H9 (cell line): ENCODE measurements around the gene TYW5. TPM values are rescaled to one million over a fixed set of nuclear protein-coding genes. Genes with fewer than 3 reads are reported as not detected.

Source experiments
- DNase-seq: peaks from one replicate; pipeline ENCODE4 v3.0.0-alpha.2; 2017
- H2AFZ ChIP-seq: one replicate; pipeline ENCODE4 v1.6.1; 2013; ENCODE audit warnings: mild to moderate bottlenecking, low read length, control low read depth, moderate library complexity
- H2AK5ac ChIP-seq: 2 replicates; pipeline ENCODE4 v1.6.1; 2013; ENCODE audit warnings: low read length, control low read depth, mixed read lengths; ENCODE audit not compliant: insufficient read length
- H2BK120ac ChIP-seq: one replicate; pipeline ENCODE4 v1.6.1; 2013; ENCODE audit warnings: low read depth, mild to moderate bottlenecking, low read length, control low read depth, inconsistent platforms; ENCODE audit not compliant: poor library complexity, severe bottlenecking
- H2BK12ac ChIP-seq: 2 replicates; pipeline ENCODE4 v1.6.1; 2013; ENCODE audit warnings: low read length, control low read depth, mixed read lengths, low read depth; ENCODE audit not compliant: insufficient read length
- H2BK15ac ChIP-seq: 2 replicates; pipeline ENCODE4 v1.6.1; 2013; ENCODE audit warnings: low read depth, low read length, control low read depth
- H2BK20ac ChIP-seq: one replicate; pipeline ENCODE4 v1.6.1; 2013; ENCODE audit warnings: low read depth, mild to moderate bottlenecking, low read length, control low read depth, inconsistent platforms; ENCODE audit not compliant: poor library complexity, severe bottlenecking
- H2BK5ac ChIP-seq: 2 replicates; pipeline ENCODE4 v1.6.1; 2013; ENCODE audit warnings: low read length, control low read depth, mixed read lengths; ENCODE audit not compliant: insufficient read length
- H3K14ac ChIP-seq: 2 replicates; pipeline ENCODE4 v1.6.1; 2013; ENCODE audit warnings: low read length, control low read depth; ENCODE audit not compliant: insufficient read depth
- H3K18ac ChIP-seq: 2 replicates; pipeline ENCODE4 v1.6.1; 2013; ENCODE audit warnings: low read depth, mild to moderate bottlenecking, mixed read lengths, low read length, control low read depth; ENCODE audit not compliant: insufficient read length
- H3K23ac ChIP-seq: 2 replicates; pipeline ENCODE4 v1.6.1; 2013; ENCODE audit warnings: low read length, control low read depth, mixed read lengths, low read depth; ENCODE audit not compliant: insufficient read length
- H3K23me2 ChIP-seq: 2 replicates; pipeline ENCODE4 v1.6.1; 2013; ENCODE audit warnings: low read depth, mild to moderate bottlenecking, mixed read lengths, low read length, control low read depth; ENCODE audit not compliant: insufficient read length, poor library complexity, severe bottlenecking
- H3K27ac ChIP-seq: 2 replicates; pipeline ENCODE4 v1.5.1; 2013; ENCODE audit warnings: low read length, control low read depth, mixed read lengths, low read depth; ENCODE audit not compliant: insufficient read length
- H3K27me3 ChIP-seq: 2 replicates; pipeline ENCODE4 v1.6.1; 2013; ENCODE audit warnings: low read length, control low read depth, inconsistent platforms; ENCODE audit not compliant: insufficient read depth
- H3K4ac ChIP-seq: 2 replicates; pipeline ENCODE4 v1.6.1; 2013; ENCODE audit warnings: low read depth, mild to moderate bottlenecking, control low read depth, inconsistent platforms, low read length, moderate library complexity
- H3K4me1 ChIP-seq: 2 replicates; pipeline ENCODE4 v1.6.1; 2013; ENCODE audit warnings: low read length, control low read depth, inconsistent platforms; ENCODE audit not compliant: insufficient read depth
- H3K4me2 ChIP-seq: 2 replicates; pipeline ENCODE4 v1.6.1; 2013; ENCODE audit warnings: low read length, control low read depth, mixed read lengths; ENCODE audit not compliant: insufficient read length, insufficient read depth
- H3K56ac ChIP-seq: 2 replicates; pipeline ENCODE4 v1.6.1; 2013; ENCODE audit warnings: low read depth, mild to moderate bottlenecking, mixed read lengths, low read length, control low read depth; ENCODE audit not compliant: insufficient read length
- H3K79me1 ChIP-seq: 2 replicates; pipeline ENCODE4 v1.6.1; 2013; ENCODE audit warnings: low read depth, mild to moderate bottlenecking, moderate library complexity, low read length, control low read depth, inconsistent platforms; ENCODE audit not compliant: insufficient read depth, poor library complexity, severe bottlenecking
- H3K79me2 ChIP-seq: 2 replicates; pipeline ENCODE4 v1.6.1; 2013; ENCODE audit warnings: low read length, control low read depth, inconsistent platforms; ENCODE audit not compliant: insufficient read depth
- H3K9ac ChIP-seq: 2 replicates; pipeline ENCODE4 v1.6.1; 2013; ENCODE audit warnings: low read length, control low read depth, mixed read lengths; ENCODE audit not compliant: insufficient read length; ENCODE audit errors: extremely low read depth
- H3K9me3 ChIP-seq: one replicate; pipeline ENCODE4 v1.6.1; 2013; ENCODE audit warnings: low read depth, low read length, inconsistent platforms; ENCODE audit not compliant: control insufficient read depth
- H3T11ph ChIP-seq: one replicate; pipeline ENCODE4 v1.6.1; 2013; ENCODE audit warnings: mild to moderate bottlenecking, low read length, control low read depth, inconsistent platforms
- H4K20me1 ChIP-seq: one replicate; pipeline ENCODE4 v1.6.1; 2013; ENCODE audit not compliant: control insufficient read depth, insufficient read length, insufficient read depth
- H4K5ac ChIP-seq: 2 replicates; pipeline ENCODE4 v1.6.1; 2013; ENCODE audit warnings: low read depth, mild to moderate bottlenecking, mixed read lengths, low read length, control low read depth; ENCODE audit not compliant: insufficient read length
- H4K8ac ChIP-seq: replicated peaks from 2 replicates; pipeline ENCODE4 v1.6.1; 2013; ENCODE audit warnings: low read length, control low read depth, mixed read lengths, low read depth; ENCODE audit not compliant: insufficient read length
- H4K91ac ChIP-seq: 2 replicates; pipeline ENCODE4 v1.6.1; 2013; ENCODE audit warnings: low read depth, mild to moderate bottlenecking, moderate library complexity, mixed read lengths, low read length, control low read depth; ENCODE audit not compliant: insufficient read length
- H3K27ac Mint-ChIP-seq, 3 experiments: 2 replicates in 2 of 3; 3 replicates in 1 of 3; pipeline ENCODE4 v1.8.0; 2020 to 2021; ENCODE audit warnings: mixed read lengths in 3 of 3, mild to moderate bottlenecking in 1 of 3, moderate library complexity in 1 of 3
- H3K27me3 Mint-ChIP-seq: 2 replicates; pipeline ENCODE4 v1.8.0; 2021; ENCODE audit warnings: low read depth, mild to moderate bottlenecking, moderate library complexity, mixed read lengths
- H3K36me3 Mint-ChIP-seq, 3 experiments: 2 replicates in 2 of 3; 3 replicates in 1 of 3; pipeline ENCODE4 v1.8.0; 2020 to 2021; ENCODE audit warnings: low read depth in 3 of 3, mixed read lengths in 3 of 3; ENCODE audit not compliant: insufficient read depth in 1 of 3
- H3K4me1 Mint-ChIP-seq, 2 experiments: 2 replicates each; pipeline ENCODE4 v1.8.0; 2020; ENCODE audit warnings: mixed read lengths in 2 of 2
- H3K4me3 Mint-ChIP-seq, 2 experiments: 2 replicates in 1 of 2; 3 replicates in 1 of 2; pipeline ENCODE4 v1.8.0; 2020 to 2021; ENCODE audit warnings: mild to moderate bottlenecking in 2 of 2, mixed read lengths in 2 of 2, moderate library complexity in 1 of 2
- H3K9me3 Mint-ChIP-seq, 2 experiments: 2 replicates in 1 of 2; 3 replicates in 1 of 2; pipeline ENCODE4 v1.8.0; 2020; ENCODE audit warnings: mild to moderate bottlenecking in 2 of 2, mixed read lengths in 2 of 2, moderate library complexity in 1 of 2
- CTCF ChIP-seq: fragments of 200-600 bp; sonication (generic); conservative IDR thresholded peaks from 3 replicates; pipeline ENCODE4 v1.8.0; 2021; ENCODE audit warnings: antibody characterized with exemption, mild to moderate bottlenecking
- WGBS: extraction: QIAGEN DNeasy Blood & Tissue Kit; methylation state at CpG from one replicate; pipeline ENCODE4 v1.1.7; 2013; ENCODE audit warnings: missing lambda C conversion rate, low lambda C conversion rate, mixed read lengths; ENCODE audit not compliant: insufficient read length; ENCODE audit errors: extremely low coverage; 5-methylcytosine and 5-hydroxymethylcytosine counted together
- total RNA-seq: library from RNA; stranded (reverse); gene quantifications from 2 replicates; pipeline ENCODE4 v1.2.1, GENCODE V29; 2021

TYW5 gene
- total RNA-seq, 1 experiment from 2014 or later = 17.7 TPM

- H3K79me2 ChIP-seq = peaks cover 3% of the 10 kb centered on the region; the same call in 1 of the 2 replicates
- H3K56ac ChIP-seq = no peak overlapping the region
- no peak overlapping the region for H2BK120ac ChIP-seq
- no peak overlapping the region for H4K5ac ChIP-seq
- no peak for TF ChIP-seq CTCF
- no peak overlapping the region for H2AFZ ChIP-seq
- H2BK5ac ChIP-seq = no peak overlapping the region
- no peak overlapping the region for H3K14ac ChIP-seq
- no peaks in the 10 kb centered on the region for H3K27me3 Mint-ChIP-seq
- peak overlapping the region in 1 of 3 experiments; percentile 90; a peak in 2 of 7 replicates for H3K27ac Mint-ChIP-seq
- H2AK5ac ChIP-seq = no peak overlapping the region
- H3K4me1 ChIP-seq = no peaks in the 10 kb centered on the region
- no peak overlapping the region for H3K23ac ChIP-seq
- no peak overlapping the region for H2BK12ac ChIP-seq
- H3K18ac ChIP-seq = no peak overlapping the region
- H4K8ac ChIP-seq = no peak overlapping the region
- H3K4me2 ChIP-seq = no peak overlapping the region
- no peak overlapping the region for H3K4ac ChIP-seq
- no peak overlapping the region for H3K27ac ChIP-seq
- no peak for DNase-seq
- peaks cover 2% of the 10 kb centered on the region for H3K79me1 ChIP-seq
- no peak overlapping the region for H3T11ph ChIP-seq
- no peaks in the 10 kb centered on the region for H3K23me2 ChIP-seq
- no CpG with 5 or more reads among the region's 1 CpG for WGBS
- peaks cover 33 to 39% of the 10 kb centered on the region in 2 experiments for H3K4me1 Mint-ChIP-seq
- H3K9me3 ChIP-seq = no peaks in the 10 kb centered on the region
- peaks cover 13 to 42% (median 42%) of the 10 kb centered on the region in 3 experiments; a peak in 6 of 7 replicates for H3K36me3 Mint-ChIP-seq
- H2BK15ac ChIP-seq = no peak overlapping the region
- H4K20me1 ChIP-seq = no peaks in the 10 kb centered on the region
- no peak overlapping the region for H2BK20ac ChIP-seq
- H3K27me3 ChIP-seq = no peaks in the 10 kb centered on the region
- H4K91ac ChIP-seq = no peak overlapping the region
- H3K9me3 Mint-ChIP-seq = no peaks in the 10 kb centered on the region
- no peak overlapping the region for H3K9ac ChIP-seq
- H3K4me3 Mint-ChIP-seq = no peak overlapping the region
These were observed 28.5 kb downstream of the TYW5 start for GRCh38 chr2:199926806-199927205.
